SK-N-SH (cell line): ENCODE results near the gene FAM162B. TPM values are rescaled to one million over a fixed set of nuclear protein-coding genes. Genes with fewer than 3 reads are reported as not detected.

ENCODE experiments used
- CTCF ChIA-PET: fragments of 300-600, 350-600 bp; formaldehyde crosslinking; extraction: SDS; loops from one replicate; lab custom pipeline; 2021; lab: Yijun Ruan, JAX
- POLR2A ChIA-PET: fragments of 350-600 bp; sonication (Branson Sonifier 250); formaldehyde crosslinking; extraction: SDS; loops from one replicate; lab custom pipeline; 2020; ENCODE audit warnings: antibody characterized with exemption, inconsistent platforms; lab: Yijun Ruan, JAX
- DNase-seq: peaks from one replicate; pipeline ENCODE4 v3.0.0; 2012
- H2AFZ ChIP-seq: fragments of 200-600 bp; sonication (generic); 2 replicates; pipeline ENCODE4 v1.8.1; 2016; ENCODE audit warnings: antibody characterized with exemption, mild to moderate bottlenecking, low read depth
- H3F3A ChIP-seq: fragments of 200-600 bp; sonication (generic); replicated peaks from 2 replicates; pipeline ENCODE3; 2016; ENCODE audit warnings: antibody characterized with exemption, mild to moderate bottlenecking; ENCODE audit not compliant: insufficient read depth
- H3K27ac ChIP-seq, 2 experiments: fragments of 200-500 bp in 1 of 2; fragments of 200-600 bp in 1 of 2; sonication (Bioruptor generic) in 1 of 2; sonication (generic), shearing (Covaris generic) in 1 of 2; 2 replicates each; pipeline versions ENCODE4 v1.5.1 to v1.6.1; 2014 to 2016; ENCODE audit warnings: low read depth in 2 of 2, inconsistent platforms in 1 of 2, low read length in 1 of 2, mild to moderate bottlenecking in 1 of 2, mixed read lengths in 1 of 2
- H3K27me3 ChIP-seq: fragments of 200-600 bp; sonication (generic), shearing (Covaris generic); 2 replicates; pipeline ENCODE4 v1.6.1; 2016; ENCODE audit warnings: mixed run types; ENCODE audit not compliant: insufficient read depth
- H3K36me3 ChIP-seq, 2 experiments: fragments of 200-500 bp in 1 of 2; fragments of 200-600 bp in 1 of 2; sonication (Bioruptor generic) in 1 of 2; sonication (generic) in 1 of 2; replicated peaks in 1 of 2; 2 replicates each; pipeline versions ENCODE3 to v1.5.1; 2014 to 2016; ENCODE audit warnings: low read length in 1 of 2, mild to moderate bottlenecking in 1 of 2; ENCODE audit not compliant: insufficient read depth in 2 of 2, control insufficient read depth in 1 of 2
- H3K4me1 ChIP-seq, 2 experiments: fragments of 200-500 bp in 1 of 2; fragments of 200-600 bp in 1 of 2; sonication (Bioruptor generic) in 1 of 2; sonication (generic), shearing (Covaris generic) in 1 of 2; 2 replicates each; pipeline versions ENCODE4 v1.5.1 to v1.6.1; 2014 to 2016; ENCODE audit warnings: low read depth in 1 of 2, low read length in 1 of 2, mixed run types in 1 of 2; ENCODE audit not compliant: insufficient read depth in 2 of 2, control insufficient read depth in 1 of 2
- H3K4me2 ChIP-seq: fragments of 200-600 bp; sonication (generic), shearing (Covaris generic); 2 replicates; pipeline ENCODE4 v1.6.1; 2017; ENCODE audit warnings: mixed run types
- H3K4me3 ChIP-seq, 2 experiments: fragments of 200-500 bp in 1 of 2; fragments of 200-600 bp in 1 of 2; sonication (Bioruptor generic) in 1 of 2; sonication (generic), shearing (Covaris generic) in 1 of 2; 2 replicates each; pipeline versions ENCODE4 v1.5.1 to v1.8.1; 2014 to 2016; ENCODE audit warnings: low read depth in 2 of 2, inconsistent platforms in 1 of 2, low read length in 1 of 2, mild to moderate bottlenecking in 1 of 2, mixed read lengths in 1 of 2, moderate library complexity in 1 of 2
- H3K79me2 ChIP-seq: fragments of 200-600 bp; sonication (generic); 2 replicates; pipeline ENCODE4 v1.8.1; 2017; ENCODE audit warnings: mild to moderate bottlenecking; ENCODE audit not compliant: insufficient read depth
- H3K9ac ChIP-seq: fragments of 200-600 bp; sonication (generic); 2 replicates; pipeline ENCODE4 v1.6.1; 2017; ENCODE audit warnings: mixed run types
- H3K9me2 ChIP-seq: fragments of 200-600 bp; sonication (generic); 2 replicates; pipeline ENCODE4 v1.6.1; 2017; ENCODE audit warnings: mixed run types
- H3K9me3 ChIP-seq: fragments of 200-600 bp; sonication (generic); 2 replicates; pipeline ENCODE4 v1.6.1; 2017; ENCODE audit warnings: mixed run types, mild to moderate bottlenecking, moderate library complexity
- H4K20me1 ChIP-seq: fragments of 200-600 bp; sonication (generic); 2 replicates; pipeline ENCODE4 v1.6.1; 2017; ENCODE audit warnings: mild to moderate bottlenecking, mixed run types; ENCODE audit not compliant: insufficient read depth
- CHD2 ChIP-seq: fragments of 150-350 bp; IDR thresholded peaks from 2 replicates; pipeline ENCODE4 v1.6.1; 2018; ENCODE audit warnings: low read length; ENCODE audit not compliant: partially characterized antibody
- EP300 ChIP-seq, 2 experiments: IDR thresholded peaks; 2 replicates each; pipeline versions ENCODE4 v1.4.0 to v1.6.1; 2012; ENCODE audit warnings: borderline replicate concordance in 1 of 2, low read depth in 1 of 2, low read length in 1 of 2
- EZH2phosphoT487 ChIP-seq: fragments of 200-600 bp; sonication (generic); IDR thresholded peaks from 2 replicates; pipeline ENCODE4 v1.6.1; 2017; ENCODE audit warnings: low read depth, mixed run types, mild to moderate bottlenecking, antibody characterized with exemption, moderate library complexity, borderline replicate concordance
- GABPA ChIP-seq: IDR thresholded peaks from 2 replicates; pipeline ENCODE4 v1.4.0; 2012; ENCODE audit warnings: low read depth, mild to moderate bottlenecking
- MXI1 ChIP-seq: IDR thresholded peaks from 2 replicates; pipeline ENCODE4 v1.6.1; 2012; ENCODE audit warnings: mild to moderate bottlenecking, low read depth, low read length, improper control_type of control experiment
- NFIC ChIP-seq: IDR thresholded peaks from 2 replicates; pipeline ENCODE4 v1.4.0; 2012; ENCODE audit warnings: borderline replicate concordance
- RCOR1 ChIP-seq: fragments of 150-350 bp; IDR thresholded peaks from 2 replicates; pipeline ENCODE4 v1.6.1; 2017; ENCODE audit warnings: antibody characterized with exemption, low read length
- WGBS: methylation state at CpG from one replicate; pipeline ENCODE4 v1.1.6; 2017; ENCODE audit warnings: low lambda C conversion rate; 5-methylcytosine and 5-hydroxymethylcytosine counted together
- polyA plus RNA-seq, 3 experiments: library from polyadenylated mRNA; depleted of rRNA; stranded (reverse); fragments of >200 nt; gene quantifications; 2 replicates each; pipeline ENCODE4 v1.2.3, GENCODE V29; 2012

FAM162B gene
- polyA plus RNA-seq, 1 of the 3 experiments (the other 2 are of a cell fraction): not detected

DNA sequence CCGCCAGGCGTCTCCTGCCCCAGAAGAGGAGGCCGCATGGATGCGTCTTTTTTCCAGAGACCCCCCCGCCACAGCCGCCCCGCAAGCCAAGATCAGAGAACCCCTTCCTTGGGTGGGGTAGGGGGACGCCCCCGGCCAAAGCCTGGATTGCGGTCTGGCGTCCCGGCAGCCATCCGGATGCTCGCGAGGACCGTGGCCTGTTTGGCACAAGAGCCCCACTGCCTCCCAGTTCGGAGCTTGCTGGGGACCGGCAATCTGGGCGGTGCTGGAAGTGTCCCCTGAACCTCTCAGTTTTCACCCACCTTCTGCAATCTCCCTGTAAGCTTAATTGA, 924 bp downstream of the FAM162B start:
- ChIA-PET POLR2A (no interaction called here), CTCF (interaction anchor here (2.0 kb wide), 1 partner anchor 15 kb away, joined by 9 read pairs; no protein-coding TSS in a partner anchor)
- Histone ChIP-seq H3F3A (no peaks in the 10 kb centered on the region), H3K4me3 (peak overlapping the region in 1 of 2 experiments; percentile 19; a peak in 2 of 4 replicates), H3K27ac (peak overlapping the region in 1 of 2 experiments; percentile 75; a peak in 1 of 4 replicates), H3K4me1 (peaks cover 0 to 11% of the 10 kb centered on the region in 2 experiments; a peak in 2 of 4 replicates), H2AFZ (no peak overlapping the region), H3K36me3 (no peaks in the 10 kb centered on the region), H3K79me2 (no peaks in the 10 kb centered on the region), H3K9me3 (no peaks in the 10 kb centered on the region), H3K27me3 (peaks cover 14% of the 10 kb centered on the region; the same call in 1 of the 2 replicates), H3K4me2 (peak overlapping the region; percentile 28; the same call in 1 of the 2 replicates), H4K20me1 (no peaks in the 10 kb centered on the region), H3K9me2 (no peaks in the 10 kb centered on the region), H3K9ac (no peak overlapping the region)
- no peak for TF ChIP-seq EP300 (IDR thresholded peaks at IDR 0.05; ENCODE audit: borderline replicate concordance in 1 of 2, low read depth in 1 of 2, low read length in 1 of 2)
- no peak for TF ChIP-seq EZH2phosphoT487
- DNase-seq: peak; percentile 30
- 61% methylated on average over 18 of the region's 19 CpGs for WGBS

DNA sequence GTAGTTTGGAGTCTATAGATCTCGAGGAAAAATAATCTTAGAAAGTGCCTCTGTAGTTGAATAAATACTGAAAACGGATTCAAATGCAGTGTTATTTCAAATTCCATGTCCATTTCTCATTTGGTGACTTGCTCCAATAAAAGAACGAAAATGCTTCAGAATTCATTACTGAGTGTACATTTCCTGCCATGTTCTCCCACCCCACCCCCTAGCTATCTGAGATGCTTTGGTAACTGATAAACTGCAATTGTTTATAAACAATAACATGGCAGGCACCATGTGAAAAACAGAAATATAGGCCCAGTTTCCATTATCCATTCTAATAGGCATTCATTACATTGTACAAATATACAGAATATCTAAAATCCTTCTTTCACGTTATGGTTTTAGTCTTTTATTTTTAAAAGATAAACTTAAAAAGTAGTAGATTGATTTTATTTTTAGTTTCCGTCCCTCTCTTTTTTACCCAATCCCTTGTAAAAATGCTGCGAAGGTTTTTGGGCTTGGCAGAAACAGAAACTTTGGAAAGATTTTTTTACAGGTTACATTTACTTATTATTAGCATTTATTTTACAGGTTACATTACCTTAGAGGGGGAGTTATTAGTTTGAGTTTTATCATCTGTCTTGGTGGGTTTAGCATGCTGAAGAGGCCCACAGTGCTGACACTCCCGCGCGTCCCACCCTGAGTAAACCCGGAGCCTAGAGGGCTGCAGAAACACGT, 1.5 kb downstream of the FAM162B start:
- no peaks in the 10 kb centered on the region for H4K20me1 ChIP-seq
- no peak overlapping the region for H3K9ac ChIP-seq
- no peaks in the 10 kb centered on the region for H3K9me2 ChIP-seq
- ChIA-PET CTCF (interaction anchor here (1.0 to 2.0 kb wide), 3 partner anchors 14 to 16 kb away, joined by 3 to 9 read pairs (median 5); no protein-coding TSS in a partner anchor), POLR2A (interaction anchor here (1.2 kb wide), 1 partner anchor 83 kb away, joined by 3 read pairs; the partner anchor contains the start of gene KPNA5)
- H3K79me2 ChIP-seq: no peaks in the 10 kb centered on the region
- no peak overlapping the region for H2AFZ ChIP-seq
- TF ChIP-seq MXI1 (no peak), GABPA (no peak)
- no peak overlapping the region for H3K4me3 ChIP-seq
- peaks cover 0 to 11% of the 10 kb centered on the region in 2 experiments; a peak in 2 of 4 replicates for H3K4me1 ChIP-seq
- H3F3A ChIP-seq: no peaks in the 10 kb centered on the region
- DNase-seq: peak; percentile 17
- H3K27ac ChIP-seq: peak overlapping the region in 1 of 2 experiments; percentile 75; a peak in 2 of 4 replicates
- no peak overlapping the region for H3K4me2 ChIP-seq
- no peaks in the 10 kb centered on the region for H3K36me3 ChIP-seq
- H3K9me3 ChIP-seq: no peaks in the 10 kb centered on the region
- H3K27me3 ChIP-seq: peaks cover 14% of the 10 kb centered on the region; the same call in 1 of the 2 replicates
- 68% methylated on average over 11 of the region's 11 CpGs for WGBS

- Histone ChIP-seq H4K20me1 (no peaks in the 10 kb centered on the region), H3K4me2 (no peak overlapping the region), H3K36me3 (no peaks in the 10 kb centered on the region), H3K9me2 (no peaks in the 10 kb centered on the region), H3K9me3 (no peaks in the 10 kb centered on the region), H3K4me3 (no peak overlapping the region), H3K4me1 (peaks cover 0 to 11% of the 10 kb centered on the region in 2 experiments; a peak in 2 of 4 replicates), H3K9ac (no peak overlapping the region), H3K27ac (peak overlapping the region in 1 of 2 experiments; percentile 75; a peak in 2 of 4 replicates), H3K27me3 (peaks cover 14% of the 10 kb centered on the region; the same call in 1 of the 2 replicates), H2AFZ (no peak overlapping the region), H3F3A (no peaks in the 10 kb centered on the region), H3K79me2 (no peaks in the 10 kb centered on the region)
- peak; percentile 36 for DNase-seq
- ChIA-PET CTCF (interaction anchor here (1.0 to 1.3 kb wide), 2 partner anchors 13 to 15 kb away, joined by 3 to 5 read pairs; no protein-coding TSS in a partner anchor), POLR2A (interaction anchor here (1.2 kb wide), 1 partner anchor 82 kb away, joined by 3 read pairs; the partner anchor contains the start of gene KPNA5)
- TF ChIP-seq RCOR1 (peak; percentile 51; the same call in 1 of the 2 replicates), CHD2 (peak; percentile 38), EP300 (IDR thresholded peaks at IDR 0.05; ENCODE audit: borderline replicate concordance in 1 of 2, low read depth in 1 of 2, low read length in 1 of 2) (peak in 1 of 2 experiments; percentile 58; a peak in 1 of 4 replicates), NFIC (no peak)
Observed at GRCh38 chr6:116763048-116763447, 2.5 kb downstream of the FAM162B start.
